Limb (tissue), 2 donors: ENCODE results near the gene BBS9.
"Not testable (repeated sequence)": the region's sequence is repeated elsewhere in the genome, so short reads cannot be mapped to it uniquely, and the experiment has no call there.

ENCODE experiments used
- DNase-seq, 2 donors: peaks; one replicate each; pipeline ENCODE4 v3.0.0-alpha.2; 2016; ENCODE audit errors: extremely low spot score in 2 of 2

Gene BBS9

DNA sequence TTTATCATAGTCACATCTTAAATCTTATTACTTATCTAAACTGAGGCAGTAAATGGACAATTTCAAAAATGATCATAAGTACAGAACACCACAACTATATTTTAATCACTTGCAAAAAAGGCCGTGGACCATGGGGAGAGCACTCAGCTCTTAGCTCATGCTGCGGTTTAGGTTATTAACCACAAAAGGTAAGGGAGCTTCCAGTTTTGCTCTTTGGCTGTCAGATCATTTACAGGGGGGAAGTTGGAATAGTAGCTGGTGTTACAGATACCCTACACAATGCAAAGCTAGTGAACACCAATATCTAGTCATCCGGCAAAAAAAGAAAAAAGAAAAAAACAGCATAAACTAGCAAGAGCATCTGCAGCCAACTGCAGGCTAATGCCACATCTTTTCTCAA lies 147.0 kb downstream of the BBS9 start:
- DNase-seq, result no peak

DNA sequence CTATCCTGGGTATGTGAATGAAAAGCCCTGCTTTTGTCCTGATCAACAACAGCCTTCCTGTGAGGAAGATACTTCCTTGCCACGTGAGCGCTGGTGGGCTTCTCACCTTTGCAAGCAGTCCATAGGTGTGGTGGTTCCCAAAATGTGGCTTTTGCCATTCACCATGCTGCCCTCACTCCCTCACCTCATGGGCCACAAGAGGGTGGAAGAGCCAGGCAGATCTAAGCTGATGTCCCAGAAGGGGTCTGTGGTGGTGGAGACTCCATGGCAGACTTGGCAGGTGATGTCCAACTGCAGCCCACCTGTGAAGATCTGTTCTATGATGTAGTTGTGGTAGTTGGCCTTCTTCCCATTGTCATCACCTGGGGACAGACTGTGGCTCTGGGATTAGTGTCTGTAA lies 147.4 kb downstream of the BBS9 start:
- DNase-seq, result no peak

DNA sequence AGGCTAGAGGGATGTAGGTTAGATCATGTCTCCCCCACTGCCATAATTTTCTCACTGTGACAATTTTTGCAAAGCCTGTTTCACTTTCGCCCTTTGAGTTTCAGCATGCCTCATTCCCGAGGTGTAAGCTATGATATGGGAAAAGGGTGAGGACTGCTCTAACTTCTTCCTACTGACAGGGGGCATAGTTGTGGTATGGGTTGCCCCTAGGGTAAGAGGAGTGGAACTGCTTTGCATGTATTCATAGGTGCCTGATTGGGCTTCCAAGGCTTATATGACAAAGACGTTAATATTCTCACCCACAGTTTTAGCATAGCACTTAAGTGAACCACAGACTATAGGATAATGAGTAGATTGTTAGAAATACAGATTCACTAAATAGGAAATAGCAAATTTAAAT lies 148.7 kb downstream of the BBS9 start:
- DNase-seq, result no peak

- no peak for DNase-seq
Observed at GRCh38 chr7:33286501-33286900, 157.1 kb downstream of the BBS9 start.

DNA sequence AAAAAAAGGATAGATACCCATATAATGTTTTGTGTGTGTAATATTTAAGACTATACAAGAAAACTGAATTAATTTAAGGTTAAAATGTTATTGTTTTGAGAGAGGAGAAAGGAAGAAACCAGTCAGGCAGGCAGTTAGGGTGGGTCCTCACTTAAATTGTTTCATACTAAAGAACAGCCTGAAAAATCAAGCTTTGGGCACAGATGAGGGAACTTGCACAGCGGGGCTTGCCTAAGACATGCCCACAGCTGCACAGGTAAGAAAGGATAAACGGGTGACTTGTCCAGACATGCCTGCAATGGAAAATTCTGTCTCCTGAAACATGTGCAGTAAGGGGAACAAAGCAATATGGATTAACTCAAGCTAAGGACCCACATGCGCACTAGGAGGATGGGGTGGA lies 158.4 kb downstream of the BBS9 start:
- no peak for DNase-seq

DNA sequence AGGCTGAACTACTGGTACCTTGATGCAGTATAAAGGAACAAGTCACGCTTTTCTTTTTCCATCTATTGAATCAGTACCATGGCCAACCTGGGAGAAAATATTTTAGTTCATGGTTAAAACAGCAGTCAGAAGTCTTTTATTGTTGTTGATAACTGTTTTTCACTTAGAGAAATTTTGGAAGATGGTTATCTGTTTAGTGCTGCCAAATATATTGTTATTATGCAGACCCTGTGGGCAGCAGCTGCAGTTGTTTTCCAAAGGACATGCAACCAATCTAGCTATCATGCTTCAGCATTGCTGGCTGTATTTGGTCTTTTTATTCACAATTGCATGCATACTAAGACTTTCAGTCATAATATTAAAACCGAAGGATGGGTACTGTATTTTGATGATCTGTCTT lies 169.5 kb downstream of the BBS9 start:
- DNase-seq, result no peak

DNA sequence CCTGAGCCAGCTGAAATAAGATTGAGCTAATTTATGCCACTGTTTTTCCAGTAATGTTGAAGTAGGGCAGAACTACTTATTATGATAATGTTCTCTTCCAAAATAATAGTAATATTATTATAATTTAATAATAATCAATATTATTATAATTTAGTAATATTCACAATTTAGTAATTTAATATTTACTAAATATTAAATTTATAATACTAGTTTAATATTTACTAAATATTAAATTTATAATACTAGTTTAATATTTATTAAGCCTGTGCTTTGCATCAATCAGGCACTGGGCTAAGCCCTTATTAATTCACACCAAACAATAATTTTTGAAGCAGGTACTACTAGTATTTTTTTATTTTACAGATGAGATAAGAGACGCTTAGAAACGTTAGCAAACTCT lies 170.1 kb downstream of the BBS9 start:
- no peak for DNase-seq

GRCh38 chr7:33300131-33300530 lies 170.8 kb downstream of the BBS9 start:
- no peak for DNase-seq

DNA sequence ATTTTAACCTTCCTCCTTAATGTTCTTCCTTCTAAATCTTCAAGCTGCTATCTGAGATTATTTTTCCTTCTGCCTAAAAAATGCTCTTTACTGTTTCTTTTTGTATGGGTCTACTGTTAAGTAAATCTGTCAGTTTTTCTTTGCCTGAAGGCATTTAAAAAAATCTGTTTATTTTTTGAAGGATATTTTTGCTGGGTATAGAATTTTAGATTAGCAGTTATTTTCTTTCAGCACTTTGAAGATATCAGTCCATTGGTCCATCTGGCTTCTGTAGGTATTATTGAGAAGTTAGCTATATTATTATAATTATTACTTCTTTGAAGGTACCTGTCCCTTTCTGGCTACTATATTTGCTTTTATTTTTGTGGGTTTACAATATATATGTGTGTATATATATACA lies 171.4 kb downstream of the BBS9 start:
- DNase-seq, result no peak

- DNase-seq, result not testable (repeated sequence)
Observed at GRCh38 chr7:33303978-33304557, 174.7 kb downstream of the BBS9 start.

- DNase-seq, result no peak
Observed at GRCh38 chr7:33307205-33307604, 177.8 kb downstream of the BBS9 start.

- DNase-seq, result no peak
Observed at GRCh38 chr7:33310546-33310945, 181.2 kb downstream of the BBS9 start.

DNA sequence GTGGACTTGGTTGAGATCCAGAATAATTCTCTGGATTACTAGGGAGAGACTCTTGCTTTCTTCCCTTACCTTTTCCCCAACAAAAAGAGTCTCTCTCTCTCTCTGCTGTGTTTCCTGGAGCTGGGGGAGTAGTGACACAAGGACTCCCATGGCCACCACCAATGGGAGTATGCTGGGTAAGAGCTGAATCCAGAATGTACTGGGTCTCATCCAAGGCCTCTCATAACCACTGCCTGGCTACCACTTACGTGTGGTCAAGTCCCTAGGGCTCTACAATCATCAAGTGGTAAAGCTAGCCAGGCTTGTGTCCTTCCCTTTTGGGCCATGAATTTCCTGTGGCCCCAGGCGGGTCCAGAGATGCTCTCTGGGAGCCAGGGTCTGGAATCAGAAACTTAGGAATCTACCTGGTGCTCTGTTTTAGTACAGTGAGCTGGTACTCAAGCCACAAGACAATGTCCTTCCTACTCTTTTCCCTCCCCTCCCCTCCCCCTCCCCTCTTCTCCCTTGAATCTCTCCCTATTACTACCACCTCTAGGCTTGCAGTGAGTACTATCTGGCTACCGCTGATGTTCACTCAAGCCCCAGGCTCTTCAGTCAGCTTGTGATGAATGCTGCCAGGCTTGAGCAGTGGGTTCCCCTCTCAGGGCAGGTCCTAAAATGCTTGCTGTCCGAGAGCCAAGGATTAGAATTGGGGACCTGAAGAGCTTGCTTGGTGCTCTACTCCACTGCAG lies 196.6 kb downstream of the BBS9 start:
- no peak for DNase-seq

DNA sequence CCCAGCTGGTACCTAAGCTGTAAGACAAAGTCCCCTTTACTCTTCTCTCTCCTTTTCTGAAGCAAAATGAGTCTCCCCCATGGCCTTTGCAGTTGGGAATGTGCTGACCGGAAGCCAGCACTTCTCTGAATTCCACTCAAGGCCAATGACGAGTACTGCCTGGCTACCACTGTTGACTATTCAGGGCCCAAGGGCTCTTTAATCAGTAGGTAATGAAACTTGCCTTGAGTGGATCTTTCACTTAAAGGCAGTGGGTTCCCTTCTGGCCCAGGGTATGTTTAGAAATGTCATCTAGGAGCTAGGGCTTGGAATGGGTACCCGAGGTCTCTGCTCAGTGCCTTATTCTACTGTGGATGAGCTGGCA lies 197.1 kb downstream of the BBS9 start:
- DNase-seq, result no peak

DNA sequence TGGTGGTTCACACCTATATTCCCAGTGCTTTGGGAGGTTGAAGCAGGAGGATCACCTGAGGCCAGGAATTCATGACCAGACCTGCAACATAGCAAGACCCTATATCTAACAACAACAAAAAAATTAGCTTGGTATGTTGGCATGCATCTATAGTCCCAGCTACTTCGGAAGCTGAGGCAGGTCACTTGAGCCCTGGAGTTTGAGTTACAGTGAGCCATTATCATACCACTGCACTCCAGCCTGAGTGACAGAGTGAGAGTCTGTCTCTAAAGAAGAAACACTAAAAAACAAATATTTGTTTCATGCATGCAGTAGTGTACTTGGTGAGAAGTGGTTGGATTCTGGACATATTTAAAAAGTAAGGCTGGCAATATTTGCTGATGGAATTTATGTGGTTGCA lies 198.1 kb downstream of the BBS9 start:
- DNase-seq, result no peak

GRCh38 chr7:33334349-33334748 lies 205.0 kb downstream of the BBS9 start:
- no peak for DNase-seq

GRCh38 chr7:33336820-33337219 lies 207.5 kb downstream of the BBS9 start:
- no peak for DNase-seq

DNA sequence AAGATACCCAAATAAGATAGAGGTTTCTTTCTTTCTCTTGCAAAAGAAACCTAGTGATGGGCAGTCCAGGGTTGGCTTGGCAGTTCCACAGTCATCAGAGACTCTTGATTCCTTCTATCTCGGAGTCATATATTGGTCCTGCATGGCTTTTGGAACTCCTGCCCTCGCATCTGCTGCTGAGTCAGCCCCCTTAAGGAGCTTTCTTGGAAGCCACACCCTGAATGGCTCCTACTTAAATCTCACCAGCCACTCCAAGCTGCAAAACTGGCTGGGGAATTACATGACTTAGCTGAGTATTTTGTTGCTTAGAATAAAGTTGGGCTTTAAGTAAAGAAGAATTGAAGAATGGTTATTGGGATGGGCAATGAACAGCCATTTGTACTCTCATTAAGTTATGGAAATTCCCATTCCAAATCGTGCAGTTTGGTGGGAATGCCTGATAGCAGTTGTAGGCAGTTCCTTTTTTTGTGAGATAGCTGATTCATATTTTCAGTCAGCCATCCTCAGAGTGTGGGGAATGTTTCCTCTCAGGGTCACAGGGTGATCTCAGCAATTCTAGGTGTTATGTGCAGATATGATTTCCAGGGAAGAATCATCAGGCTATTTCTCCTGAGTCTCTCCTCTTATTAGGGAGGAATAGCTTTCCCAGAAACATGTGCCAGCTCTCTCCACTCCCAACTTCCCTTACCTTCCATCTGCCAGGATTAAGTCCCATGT lies 209.9 kb downstream of the BBS9 start:
- DNase-seq, result no peak

DNA sequence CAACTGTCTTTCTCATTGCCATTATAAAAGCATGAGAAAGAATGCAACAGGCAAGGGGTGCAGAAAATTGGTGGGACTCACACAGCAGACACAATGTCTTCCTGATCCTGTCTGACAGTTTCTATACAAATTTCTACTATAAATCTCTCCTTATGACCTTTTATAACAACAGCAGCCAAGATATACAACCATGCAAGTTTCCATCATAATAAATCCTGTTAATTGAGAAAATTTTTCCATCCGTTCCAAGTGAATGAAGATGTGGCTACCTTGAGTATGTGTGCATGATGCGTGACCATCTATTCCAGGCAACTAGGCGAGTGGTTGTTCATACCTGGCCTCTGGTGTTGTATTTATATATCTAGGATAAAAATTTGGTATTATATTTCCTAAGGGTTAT lies 216.7 kb downstream of the BBS9 start:
- DNase-seq, result no peak

DNA sequence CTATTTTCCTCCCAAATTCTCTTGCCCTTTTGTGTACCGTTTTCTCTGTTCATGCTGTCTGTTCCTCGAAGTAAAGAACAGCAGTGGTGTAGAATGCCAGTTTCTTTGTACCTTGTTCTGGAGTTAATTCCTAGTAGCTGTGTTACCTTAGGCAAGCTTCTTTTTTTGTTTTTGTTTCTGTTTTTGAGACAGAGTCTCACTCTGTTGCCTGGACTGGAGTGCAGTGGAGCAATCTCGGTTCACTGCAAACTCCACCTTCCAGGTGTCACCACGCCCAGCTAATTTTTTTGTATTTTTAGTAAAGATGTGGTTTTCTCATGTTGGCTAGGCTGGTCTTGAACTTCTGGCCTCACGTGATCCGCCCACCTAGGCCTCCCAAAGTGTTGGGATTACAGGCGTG lies 221.2 kb downstream of the BBS9 start:
- no peak for DNase-seq

- no peak for DNase-seq
Observed at GRCh38 chr7:33351709-33352108, 222.3 kb downstream of the BBS9 start.

- no peak for DNase-seq
Observed at GRCh38 chr7:33354201-33354600, 224.8 kb downstream of the BBS9 start.

- no peak for DNase-seq
Observed at GRCh38 chr7:33355386-33355785, 226.0 kb downstream of the BBS9 start.
